ENCODE results near the gene GRN.

GRN gene

DNA sequence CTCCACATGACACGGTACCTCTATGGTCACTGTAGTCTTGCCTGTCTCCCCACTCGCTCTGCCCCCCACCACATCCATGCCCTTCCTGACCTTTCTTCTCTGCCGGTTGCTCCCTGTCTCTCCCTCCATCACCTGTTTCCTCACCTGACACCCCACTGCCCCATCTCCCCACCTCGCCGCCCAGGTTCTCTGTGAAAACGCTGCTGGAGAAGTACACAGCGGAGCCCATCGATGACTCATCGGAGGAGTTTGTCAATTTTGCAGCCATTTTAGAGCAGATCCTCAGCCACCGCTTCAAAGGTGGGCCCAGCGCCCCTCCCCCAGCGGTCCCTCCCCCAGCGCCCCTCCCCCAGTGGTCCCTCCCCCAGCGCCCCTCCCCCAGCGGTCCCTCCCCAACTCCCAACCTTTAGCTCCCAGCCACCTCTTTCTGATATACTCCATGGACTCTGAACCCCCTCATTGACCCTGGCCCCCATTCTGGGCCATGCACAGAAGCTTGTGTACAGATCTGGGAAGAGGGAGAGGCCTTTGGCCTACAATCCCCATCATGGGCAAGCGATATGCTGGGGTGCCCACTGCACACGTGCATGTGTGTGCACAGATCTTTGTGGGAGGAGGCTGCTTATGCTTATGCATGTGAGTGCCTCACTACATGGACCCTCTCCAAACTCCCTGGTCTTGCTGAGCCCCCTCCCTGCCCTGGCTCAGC lies 32.6 kb upstream of the GRN start:
- H3K27me3 ChIP-seq (ENCODE audit: insufficient read depth, low read length): peaks cover 39% of the 10 kb centered on the region
- peaks cover 7% of the 10 kb centered on the region for H3K4me1 ChIP-seq (ENCODE audit: control insufficient read depth, insufficient read depth, low read length, unreplicated experiment)
- no peaks in the 10 kb centered on the region for H3K79me2 ChIP-seq (ENCODE audit: control insufficient read depth, insufficient read depth, low read length, unreplicated experiment)
- H3K4me3 ChIP-seq (ENCODE audit: low read depth, low read length): no peak overlapping the region
- no peaks in the 10 kb centered on the region for H3K36me3 ChIP-seq (ENCODE audit: insufficient read depth, low read length)
- no peak overlapping the region for H2AFZ ChIP-seq (ENCODE audit: low read length, unreplicated experiment)
- no peak overlapping the region for H3K27ac ChIP-seq (ENCODE audit: low read depth, low read length)

- Histone ChIP-seq H3K27me3 (ENCODE audit: insufficient read depth, low read length) (peaks cover 37% of the 10 kb centered on the region), H3K4me3 (ENCODE audit: low read depth, low read length) (no peak overlapping the region), H2AFZ (ENCODE audit: low read length, unreplicated experiment) (no peak overlapping the region), H3K36me3 (ENCODE audit: insufficient read depth, low read length) (no peaks in the 10 kb centered on the region), H3K79me2 (ENCODE audit: control insufficient read depth, insufficient read depth, low read length, unreplicated experiment) (no peaks in the 10 kb centered on the region), H3K27ac (ENCODE audit: low read depth, low read length) (no peak overlapping the region), H3K4me1 (ENCODE audit: control insufficient read depth, insufficient read depth, low read length, unreplicated experiment) (peaks cover 4% of the 10 kb centered on the region)
Observed at GRCh38 chr17:44314031-44314430, 31.1 kb upstream of the GRN start.

DNA sequence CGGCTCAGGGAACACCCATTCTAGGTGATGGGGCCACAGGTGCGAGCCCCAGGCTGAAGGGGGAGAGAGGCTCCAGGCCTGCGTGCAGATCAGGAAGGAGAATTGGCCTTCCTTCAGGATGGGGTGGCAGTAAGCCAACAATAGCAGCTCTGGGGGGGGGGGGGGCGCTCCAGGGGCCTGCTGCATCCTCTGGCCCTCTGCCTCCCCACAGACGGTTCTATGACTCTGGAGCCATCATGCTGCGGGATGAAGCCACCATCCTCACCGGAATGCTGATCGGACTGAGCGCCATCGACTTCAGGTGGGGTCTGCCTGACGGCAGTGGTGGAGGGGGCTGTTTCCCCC lies 30.6 kb upstream of the GRN start:
- peaks cover 4% of the 10 kb centered on the region for H3K4me1 ChIP-seq (ENCODE audit: control insufficient read depth, insufficient read depth, low read length, unreplicated experiment)
- H2AFZ ChIP-seq (ENCODE audit: low read length, unreplicated experiment): no peak overlapping the region
- peaks cover 37% of the 10 kb centered on the region for H3K27me3 ChIP-seq (ENCODE audit: insufficient read depth, low read length)
- H3K4me3 ChIP-seq (ENCODE audit: low read depth, low read length): peak overlapping the region; percentile 66
- no peaks in the 10 kb centered on the region for H3K79me2 ChIP-seq (ENCODE audit: control insufficient read depth, insufficient read depth, low read length, unreplicated experiment)
- no peaks in the 10 kb centered on the region for H3K36me3 ChIP-seq (ENCODE audit: insufficient read depth, low read length)
- no peak overlapping the region for H3K27ac ChIP-seq (ENCODE audit: low read depth, low read length)

DNA sequence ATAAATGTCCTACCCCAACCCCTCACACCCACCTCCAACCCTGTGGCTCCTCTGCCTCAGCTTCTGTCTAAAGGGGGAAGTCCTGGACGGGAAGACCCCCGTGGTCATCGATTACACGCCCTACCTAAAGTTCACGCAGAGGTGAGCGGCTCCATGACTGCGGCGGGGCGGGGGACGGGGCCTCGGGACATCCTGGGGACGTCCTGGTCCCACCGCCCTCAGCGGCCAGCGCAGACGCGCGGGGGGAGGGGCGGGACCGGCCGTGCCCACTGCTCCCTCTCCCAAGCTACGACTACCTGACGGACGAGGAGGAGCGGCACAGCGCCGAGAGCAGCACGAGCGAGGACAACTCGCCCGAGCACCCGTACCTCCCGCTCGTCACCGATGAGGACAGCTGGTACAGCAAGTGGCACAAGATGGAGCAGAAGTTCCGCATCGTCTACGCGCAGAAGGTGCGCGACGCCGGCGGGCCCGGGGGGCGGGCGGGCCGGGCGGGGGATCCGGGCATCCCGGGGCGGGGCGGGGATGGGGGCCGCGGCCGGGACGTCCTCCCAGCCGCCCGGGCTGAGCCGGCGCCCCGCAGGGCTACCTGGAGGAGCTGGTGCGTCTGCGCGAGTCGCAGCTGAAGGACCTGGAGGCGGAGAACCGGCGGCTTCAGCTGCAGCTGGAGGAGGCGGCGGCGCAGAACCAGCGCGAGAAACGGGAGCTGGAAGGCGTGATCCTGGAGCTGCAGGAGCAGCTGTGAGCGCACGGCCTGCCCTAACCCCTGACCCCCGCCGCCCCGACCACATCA lies 30.0 kb upstream of the GRN start:
- H3K4me3 ChIP-seq (ENCODE audit: low read depth, low read length): peak overlapping the region; percentile 66
- H3K79me2 ChIP-seq (ENCODE audit: control insufficient read depth, insufficient read depth, low read length, unreplicated experiment): no peaks in the 10 kb centered on the region
- peak overlapping the region; percentile 25 for H2AFZ ChIP-seq (ENCODE audit: low read length, unreplicated experiment)
- peaks cover 4% of the 10 kb centered on the region for H3K4me1 ChIP-seq (ENCODE audit: control insufficient read depth, insufficient read depth, low read length, unreplicated experiment)
- peaks cover 37% of the 10 kb centered on the region for H3K27me3 ChIP-seq (ENCODE audit: insufficient read depth, low read length)
- no peak overlapping the region for H3K27ac ChIP-seq (ENCODE audit: low read depth, low read length)
- no peaks in the 10 kb centered on the region for H3K36me3 ChIP-seq (ENCODE audit: insufficient read depth, low read length)

DNA sequence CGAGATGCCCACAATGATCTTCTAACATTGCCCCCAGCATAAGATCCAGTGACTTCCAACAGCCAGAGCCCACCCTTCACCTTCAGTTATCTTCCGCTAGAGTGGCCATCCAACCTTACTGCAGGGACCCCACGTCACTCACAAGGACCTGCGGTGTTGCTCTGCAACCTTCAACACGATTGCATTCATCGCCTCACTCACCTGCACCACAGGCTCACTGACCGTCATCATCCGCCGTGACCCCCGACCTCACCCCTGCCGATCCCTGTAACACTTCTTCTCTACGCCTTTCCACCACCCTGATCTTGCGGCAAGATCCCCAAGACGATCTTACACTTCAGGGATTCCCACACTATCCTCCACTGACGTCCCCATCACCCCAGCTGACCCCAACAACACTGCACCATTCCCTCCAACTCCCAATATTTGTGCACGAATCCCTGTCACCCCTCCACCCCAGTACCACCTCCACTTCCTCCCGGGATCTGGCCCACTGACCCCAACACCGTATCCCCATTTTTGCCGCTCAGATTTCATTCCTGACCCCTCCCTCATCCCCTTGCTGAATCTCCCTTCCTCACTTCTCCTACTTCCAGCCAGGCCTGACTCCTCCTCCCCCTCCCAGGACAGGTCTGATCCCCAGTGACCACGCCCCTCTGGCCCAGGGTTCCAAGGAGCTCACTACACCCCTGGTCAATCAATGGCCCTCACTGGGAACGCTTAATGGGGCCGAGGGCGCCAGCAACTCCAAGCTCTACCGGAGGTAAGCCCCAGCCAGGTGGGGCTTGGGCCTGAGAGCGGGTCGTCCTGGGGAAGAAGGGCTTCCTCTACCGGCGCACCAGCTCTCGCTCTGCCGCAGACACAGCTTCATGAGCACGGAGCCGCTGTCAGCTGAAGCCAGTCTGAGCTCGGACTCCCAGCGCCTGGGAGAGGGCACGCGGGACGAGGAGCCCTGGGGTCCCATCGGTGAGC lies 29.1 kb upstream of the GRN start:
- Histone ChIP-seq H3K4me3 (ENCODE audit: low read depth, low read length) (peak overlapping the region; percentile 40; the same call in 1 of the 2 replicates), H2AFZ (ENCODE audit: low read length, unreplicated experiment) (no peak overlapping the region), H3K27me3 (ENCODE audit: insufficient read depth, low read length) (peaks cover 37% of the 10 kb centered on the region)

DNA sequence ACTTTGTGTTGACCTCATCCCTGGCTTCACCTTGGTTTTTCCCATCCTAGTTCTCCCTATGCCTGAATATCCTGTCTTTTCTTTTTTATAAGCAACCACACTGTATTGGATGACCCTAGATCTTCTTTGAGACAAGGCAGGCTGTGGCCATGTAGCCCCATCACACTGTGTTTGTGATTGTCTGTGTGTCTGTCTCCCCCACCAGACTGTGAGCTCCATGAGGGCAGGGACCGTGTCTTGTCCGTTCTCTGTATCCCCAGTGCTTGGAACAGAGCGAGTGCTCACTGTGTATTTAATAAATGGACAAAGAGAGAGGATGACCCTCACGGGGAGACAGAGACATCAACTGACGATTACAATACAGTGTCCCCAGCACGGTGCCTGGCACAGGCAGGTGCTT lies 27.6 kb upstream of the GRN start:
- H3K36me3 ChIP-seq (ENCODE audit: insufficient read depth, low read length): no peaks in the 10 kb centered on the region; the same call in 1 of the 2 replicates
- no peaks in the 10 kb centered on the region for H3K79me2 ChIP-seq (ENCODE audit: control insufficient read depth, insufficient read depth, low read length, unreplicated experiment)
- H2AFZ ChIP-seq (ENCODE audit: low read length, unreplicated experiment): no peak overlapping the region
- peaks cover 37% of the 10 kb centered on the region for H3K27me3 ChIP-seq (ENCODE audit: insufficient read depth, low read length)
- no peak overlapping the region for H3K27ac ChIP-seq (ENCODE audit: low read depth, low read length)
- H3K4me3 ChIP-seq (ENCODE audit: low read depth, low read length): no peak overlapping the region
- H3K4me1 ChIP-seq (ENCODE audit: control insufficient read depth, insufficient read depth, low read length, unreplicated experiment): peaks cover 4% of the 10 kb centered on the region

More for the DNA sequence above, 29.1 kb upstream of the GRN start:
- H3K79me2 ChIP-seq (ENCODE audit: control insufficient read depth, insufficient read depth, low read length, unreplicated experiment): no peaks in the 10 kb centered on the region
- peaks cover 4% of the 10 kb centered on the region for H3K4me1 ChIP-seq (ENCODE audit: control insufficient read depth, insufficient read depth, low read length, unreplicated experiment)
- no peak overlapping the region for H3K27ac ChIP-seq (ENCODE audit: low read depth, low read length)
- H3K36me3 ChIP-seq (ENCODE audit: insufficient read depth, low read length): no peaks in the 10 kb centered on the region; the same call in 1 of the 2 replicates

- Histone ChIP-seq H2AFZ (ENCODE audit: low read length, unreplicated experiment) (no peak overlapping the region), H3K4me1 (ENCODE audit: control insufficient read depth, insufficient read depth, low read length, unreplicated experiment) (peaks cover 4% of the 10 kb centered on the region), H3K4me3 (ENCODE audit: low read depth, low read length) (no peak overlapping the region), H3K27me3 (ENCODE audit: insufficient read depth, low read length) (peaks cover 37% of the 10 kb centered on the region), H3K36me3 (ENCODE audit: insufficient read depth, low read length) (no peaks in the 10 kb centered on the region; the same call in 1 of the 2 replicates), H3K79me2 (ENCODE audit: control insufficient read depth, insufficient read depth, low read length, unreplicated experiment) (no peaks in the 10 kb centered on the region), H3K27ac (ENCODE audit: low read depth, low read length) (no peak overlapping the region)
Observed at GRCh38 chr17:44318077-44318892, 26.8 kb upstream of the GRN start.

DNA sequence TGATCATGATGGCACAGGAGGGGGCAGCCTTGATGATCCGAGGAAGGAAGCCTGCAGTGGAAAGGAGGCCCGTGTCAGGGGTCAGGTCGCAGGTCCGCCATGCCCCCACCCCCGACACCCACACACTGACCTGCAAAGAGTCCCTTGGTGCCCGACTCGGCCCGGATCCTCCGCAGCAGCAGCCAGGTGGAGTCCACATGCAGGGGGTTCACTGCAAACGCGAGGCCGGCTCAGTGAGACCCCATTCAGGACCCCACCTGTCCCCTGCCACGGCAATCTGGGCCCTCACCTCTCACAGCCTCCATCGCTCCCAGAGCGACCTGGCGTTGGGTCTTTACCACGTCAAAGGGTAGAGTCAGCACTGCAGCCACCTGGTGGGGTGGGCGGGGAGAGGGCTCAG lies 25.0 kb upstream of the GRN start:
- H2AFZ ChIP-seq (ENCODE audit: low read length, unreplicated experiment): no peak overlapping the region
- H3K27me3 ChIP-seq (ENCODE audit: insufficient read depth, low read length): peaks cover 24% of the 10 kb centered on the region
- no peak overlapping the region for H3K27ac ChIP-seq (ENCODE audit: low read depth, low read length)
- H3K36me3 ChIP-seq (ENCODE audit: insufficient read depth, low read length): no peaks in the 10 kb centered on the region; the same call in 1 of the 2 replicates
- no peaks in the 10 kb centered on the region for H3K4me1 ChIP-seq (ENCODE audit: control insufficient read depth, insufficient read depth, low read length, unreplicated experiment)
- no peak overlapping the region for H3K4me3 ChIP-seq (ENCODE audit: low read depth, low read length)
- peaks cover 13% of the 10 kb centered on the region for H3K79me2 ChIP-seq (ENCODE audit: control insufficient read depth, insufficient read depth, low read length, unreplicated experiment)

DNA sequence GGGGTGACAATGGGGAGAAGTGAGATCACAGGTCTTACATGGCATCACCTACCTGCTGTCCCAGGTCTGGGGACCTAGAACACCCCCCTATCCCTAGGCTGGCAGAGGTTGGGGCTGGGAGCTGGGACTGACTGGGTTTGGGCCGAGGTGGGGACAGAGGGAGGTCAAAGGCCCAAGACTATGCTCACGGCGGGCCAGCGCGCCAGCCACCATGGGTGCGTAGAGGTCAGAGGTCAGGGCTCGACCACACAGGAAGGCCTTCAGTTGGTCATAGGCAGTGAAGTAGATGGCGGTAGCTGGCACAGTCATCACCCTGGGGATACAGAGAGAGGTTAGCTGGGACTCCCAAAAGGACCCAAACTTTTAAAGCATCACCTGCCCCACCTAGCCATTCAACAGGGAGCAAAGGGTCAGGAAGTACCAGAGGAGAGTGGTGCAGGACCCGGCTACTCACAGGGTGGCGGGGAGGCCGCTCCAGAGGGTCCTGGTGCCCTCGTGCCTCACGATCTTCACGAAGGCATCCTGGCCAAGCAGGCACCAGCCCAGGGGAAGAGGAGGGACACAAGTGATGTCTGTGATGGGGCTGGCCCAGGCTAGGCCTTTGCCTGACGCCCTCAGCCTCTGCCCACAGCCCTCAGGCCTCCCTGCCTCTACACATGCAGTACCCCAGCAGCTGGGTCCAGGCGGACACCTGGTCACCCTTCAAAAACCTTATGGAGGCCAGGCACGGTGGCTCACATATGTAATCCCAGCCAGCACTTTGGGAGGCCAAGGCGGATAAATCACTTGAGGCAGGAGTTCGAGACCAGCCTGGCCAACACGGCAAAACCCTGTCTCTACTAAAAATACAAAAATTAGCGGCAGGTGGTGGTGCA lies 23.6 kb upstream of the GRN start:
- Histone ChIP-seq H3K27me3 (ENCODE audit: insufficient read depth, low read length) (peaks cover 12% of the 10 kb centered on the region; the same call in 1 of the 2 replicates), H3K4me1 (ENCODE audit: control insufficient read depth, insufficient read depth, low read length, unreplicated experiment) (no peaks in the 10 kb centered on the region), H3K79me2 (ENCODE audit: control insufficient read depth, insufficient read depth, low read length, unreplicated experiment) (peaks cover 13% of the 10 kb centered on the region), H3K36me3 (ENCODE audit: insufficient read depth, low read length) (no peaks in the 10 kb centered on the region; the same call in 1 of the 2 replicates), H3K27ac (ENCODE audit: low read depth, low read length) (no peak overlapping the region), H3K4me3 (ENCODE audit: low read depth, low read length) (no peak overlapping the region), H2AFZ (ENCODE audit: low read length, unreplicated experiment) (no peak overlapping the region)
